Thyroid gland (tissue), 4 donors: ENCODE data around the gene RTF1. TPM values are rescaled to one million over a fixed set of nuclear protein-coding genes. Genes with fewer than 3 reads are reported as not detected.

Source experiments
- DNase-seq, 2 donors: peaks; one replicate each; pipeline ENCODE4 v3.0.0-alpha.2; 2019
- H3K27ac ChIP-seq, 3 donors: fragments of 200-600 bp; sonication (generic); 1 replicate in 2 of 3; 2 replicates in 1 of 3; pipeline ENCODE4 v1.5.1; 2016 to 2019; ENCODE audit warnings: mild to moderate bottlenecking in 1 of 3, moderate library complexity in 1 of 3
- H3K27me3 ChIP-seq: fragments of 200-600 bp; sonication (generic); one replicate; pipeline ENCODE4 v1.5.1; 2019
- H3K36me3 ChIP-seq, 2 donors: fragments of 200-600 bp; sonication (generic); one replicate each; pipeline ENCODE4 v1.5.1; 2016 to 2019
- H3K4me1 ChIP-seq, 2 donors: fragments of 200-600 bp; sonication (generic); one replicate each; pipeline ENCODE4 v1.5.1; 2017 to 2019
- H3K4me3 ChIP-seq, 3 donors: fragments of 200-600 bp; sonication (generic); replicated peaks in 1 of 3; 1 replicate in 2 of 3; 2 replicates in 1 of 3; pipeline ENCODE4 v1.5.1; 2016; ENCODE audit warnings: mild to moderate bottlenecking in 1 of 3
- H3K9me3 ChIP-seq: fragments of 200-600 bp; sonication (generic); one replicate; pipeline ENCODE4 v1.5.1; 2017
- CTCF ChIP-seq, 6 experiments: fragments of 200-600 bp in 3 of 6; fragments of 450-650 bp in 3 of 6; sonication (generic) in 3 of 6; IDR thresholded peaks; one replicate each; pipeline ENCODE4 v1.5.1; 2016 to 2019; ENCODE audit warnings: antibody characterized with exemption in 6 of 6, mild to moderate bottlenecking in 2 of 6, inconsistent platforms in 1 of 6, moderate library complexity in 1 of 6
- POLR2A ChIP-seq, 2 donors: fragments of 450-650 bp; IDR thresholded peaks; one replicate each; pipeline ENCODE4 v1.6.1; 2017; ENCODE audit warnings: antibody characterized with exemption in 2 of 2, mild to moderate bottlenecking in 2 of 2, moderate library complexity in 1 of 2
- WGBS, 2 donors: methylation state at CpG; one replicate each; pipeline ENCODE4 v1.1.5; 2017; 5-methylcytosine and 5-hydroxymethylcytosine counted together
- intact Hi-C: fragments of 100-400 bp; cut with DNase I; formaldehyde crosslinking; loops from one replicate; pipeline ENCODE4 v1.15.1; 2023
- total RNA-seq, 4 donors: library from RNA; depleted of rRNA; stranded (reverse); fragments of >200 nt; gene quantifications; one replicate each; pipeline ENCODE4 v1.2.3, GENCODE V29; 2016

The RTF1 gene
- total RNA-seq, 4 donors from 2014 or later: 26.6 to 37.4 (median 35.4) TPM

GRCh38 chr15:41484937-41485625, 68.2 kb downstream of the RTF1 start:
- intact Hi-C loops: no loop called here
- Histone ChIP-seq H3K9me3 (no peaks in the 10 kb centered on the region), H3K27me3 (no peaks in the 10 kb centered on the region), H3K27ac (no peak overlapping the region), H3K4me1 (no peaks in the 10 kb centered on the region), H3K36me3 (peaks cover 13 to 16% of the 10 kb centered on the region in 2 donors), H3K4me3 (no peak overlapping the region)
- TF ChIP-seq CTCF (IDR thresholded peaks at IDR 0.05): no peak
- TF ChIP-seq POLR2A (IDR thresholded peaks at IDR 0.05): no peak
- 64 to 75% methylated on average over 7 to 9 of the region's 11 CpGs for WGBS, 2 donors
- no peak for DNase-seq

- no peak for DNase-seq
- Histone ChIP-seq H3K4me1 (no peaks in the 10 kb centered on the region), H3K4me3 (no peak overlapping the region), H3K9me3 (no peaks in the 10 kb centered on the region), H3K27me3 (peaks cover 3% of the 10 kb centered on the region), H3K36me3 (peaks cover under 1 to 6% of the 10 kb centered on the region in 2 donors), H3K27ac (no peak overlapping the region)
- 85 to 89% methylated on average over 11 to 37 of the region's 43 CpGs for WGBS, 2 donors
- intact Hi-C loops: no loop called here
- no peak for TF ChIP-seq CTCF (IDR thresholded peaks at IDR 0.05)
- TF ChIP-seq POLR2A (IDR thresholded peaks at IDR 0.05): no peak
These were observed 69.4 kb downstream of the RTF1 start for GRCh38 chr15:41486286-41486685.

GRCh38 chr15:41487381-41487780, 70.5 kb downstream of the RTF1 start:
- WGBS, 2 donors: 55 to 71% methylated on average over 9 of the region's 9 CpGs
- Histone ChIP-seq H3K9me3 (no peaks in the 10 kb centered on the region), H3K4me3 (no peak overlapping the region), H3K27me3 (peaks cover 4% of the 10 kb centered on the region), H3K4me1 (peaks cover under 1 to 1% of the 10 kb centered on the region in 2 donors), H3K27ac (no peak overlapping the region), H3K36me3 (no peaks in the 10 kb centered on the region)
- TF ChIP-seq CTCF (IDR thresholded peaks at IDR 0.05) (no peak), POLR2A (IDR thresholded peaks at IDR 0.05) (no peak)
- DNase-seq: no peak
- intact Hi-C loops: no loop called here

- no peak overlapping the region for H3K27ac ChIP-seq
- H3K9me3 ChIP-seq: no peaks in the 10 kb centered on the region
- 89 to 90% methylated on average over 2 of the region's 2 CpGs for WGBS, 2 donors
- no peak for DNase-seq
- H3K4me3 ChIP-seq: no peak overlapping the region
- TF ChIP-seq POLR2A (IDR thresholded peaks at IDR 0.05) (no peak), CTCF (IDR thresholded peaks at IDR 0.05) (no peak)
- intact Hi-C loops: no loop called here
- H3K4me1 ChIP-seq: peaks cover 5% of the 10 kb centered on the region in 2 donors
- no peaks in the 10 kb centered on the region for H3K36me3 ChIP-seq
- peaks cover 4% of the 10 kb centered on the region for H3K27me3 ChIP-seq
These were observed 70.9 kb downstream of the RTF1 start for GRCh38 chr15:41487802-41488201.

- no peak for DNase-seq
- H3K4me1 ChIP-seq: peaks cover 16 to 17% of the 10 kb centered on the region in 2 donors
- whole genome bisulfite sequencing, 2 donors: 94 to 97% methylated on average over 2 of the region's 2 CpGs
- TF ChIP-seq POLR2A (IDR thresholded peaks at IDR 0.05) (no peak), CTCF (IDR thresholded peaks at IDR 0.05) (no peak)
- H3K4me3 ChIP-seq: no peak overlapping the region
- no peak overlapping the region for H3K27ac ChIP-seq
- no peaks in the 10 kb centered on the region for H3K9me3 ChIP-seq
- H3K36me3 ChIP-seq: no peaks in the 10 kb centered on the region
- intact Hi-C loops: no loop called here
- H3K27me3 ChIP-seq: peaks cover 4% of the 10 kb centered on the region
These were observed 72.7 kb downstream of the RTF1 start for GRCh38 chr15:41489641-41490040.
